ENCODE measurements around the gene EPHB1.

DNA sequence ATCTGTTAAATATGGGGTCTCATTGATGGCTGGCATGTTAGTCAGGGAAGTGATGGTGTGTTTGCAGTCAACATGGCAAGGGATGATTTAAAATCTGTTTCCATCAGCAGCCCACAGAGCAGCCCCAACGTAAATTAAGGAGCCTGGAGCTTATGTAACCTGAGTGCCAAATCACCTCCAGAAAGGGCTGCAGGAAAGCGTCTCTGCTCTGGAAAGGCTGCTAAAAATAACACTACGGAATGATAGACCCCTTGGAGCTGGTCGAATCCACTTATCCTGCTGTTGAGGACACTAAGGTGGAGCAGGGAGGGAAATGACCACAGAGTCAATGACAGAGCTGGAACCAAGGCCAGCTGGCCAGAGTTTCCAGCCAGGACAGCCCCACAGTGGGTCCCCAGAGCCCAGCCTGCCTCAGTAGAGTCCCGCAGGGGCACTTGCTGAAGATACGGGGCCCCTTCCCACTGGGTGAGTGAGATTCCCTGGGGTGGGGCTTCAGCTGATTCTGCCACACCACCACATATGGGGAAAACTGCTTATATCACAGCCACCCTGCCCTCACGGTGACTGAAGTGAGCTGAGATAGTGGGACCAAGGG lies 63.5 kb downstream of the EPHB1 start:
- TF ChIP-seq SPI1 (IDR thresholded peaks at IDR 0.05; ENCODE audit: low read depth, low read length) (no peak), POLR2A (IDR thresholded peaks at IDR 0.05; ENCODE audit: low read depth, low read length) (no peak), POLR2AphosphoS5 (IDR thresholded peaks at IDR 0.05; ENCODE audit: low read depth, low read length) (no peak), TAF1 (IDR thresholded peaks at IDR 0.05; ENCODE audit: low read depth, low read length) (no peak)

All from GM12891 (cell line).